Vagina (tissue), 2 donors: ENCODE data around the gene RNASE4. TPM values are rescaled to one million over a fixed set of nuclear protein-coding genes. Genes with fewer than 3 reads are reported as not detected.
"Not testable (repeated sequence)": the region's sequence is repeated elsewhere in the genome, so short reads cannot be mapped to it uniquely, and the experiment has no call there.

Experiments
- DNase-seq, 2 donors: peaks; one replicate each; pipeline ENCODE4 v3.0.0-alpha.2; 2017; ENCODE audit errors: extremely low spot score in 2 of 2
- H3K27ac ChIP-seq: fragments of 200-600 bp; sonication (generic); one replicate; pipeline ENCODE4 v1.5.1; 2019
- H3K27me3 ChIP-seq: fragments of 200-600 bp; sonication (generic); one replicate; pipeline ENCODE4 v1.5.1; 2019
- H3K36me3 ChIP-seq, 2 donors: fragments of 200-600 bp; sonication (generic); one replicate each; pipeline ENCODE4 v1.5.1; 2017 to 2019
- H3K4me1 ChIP-seq: fragments of 200-600 bp; sonication (generic); one replicate; pipeline ENCODE4 v1.5.1; 2019
- H3K4me3 ChIP-seq, 2 donors: fragments of 200-600 bp; sonication (generic); 1 replicate in 1 of 2; 2 replicates in 1 of 2; pipeline ENCODE4 v1.5.1; 2016 to 2019
- H3K9me3 ChIP-seq: fragments of 200-600 bp; sonication (generic); one replicate; pipeline ENCODE4 v1.5.1; 2019
- POLR2A ChIP-seq, 2 donors: fragments of 450-650 bp; IDR thresholded peaks; one replicate each; pipeline ENCODE4 v1.6.1; 2017; ENCODE audit warnings: antibody characterized with exemption in 2 of 2, mild to moderate bottlenecking in 2 of 2, moderate library complexity in 2 of 2
- POLR2AphosphoS5 ChIP-seq, 2 donors: sonication (generic); formaldehyde crosslinking; IDR thresholded peaks; one replicate each; pipeline ENCODE4 v1.9.0; 2017; ENCODE audit warnings: antibody characterized with exemption in 2 of 2, mild to moderate bottlenecking in 2 of 2, low read depth in 1 of 2; ENCODE audit not compliant: insufficient read depth in 1 of 2
- intact Hi-C: fragments of 100-400 bp; cut with DNase I; formaldehyde crosslinking; loops from one replicate; pipeline ENCODE4 v1.15.1; 2023
- total RNA-seq: library from RNA; depleted of rRNA; stranded (reverse); fragments of >200 nt; gene quantifications from one replicate; pipeline ENCODE4 v1.2.3, GENCODE V29; 2016
- TF ChIP-seq, protein P1 (sequence below), 3 experiments: fragments of 450-650 bp in 2 of 3; fragments of 200-600 bp in 1 of 3; sonication (generic) in 1 of 3; IDR thresholded peaks; one replicate each; pipeline ENCODE4 v1.5.1; 2017 to 2019; ENCODE audit warnings: antibody characterized with exemption in 3 of 3, mild to moderate bottlenecking in 2 of 3, moderate library complexity in 2 of 3

The RNASE4 gene
- total RNA-seq, 1 donor from 2014 or later = 132 TPM

GRCh38 chr14:20720741-20721140, 36.4 kb downstream of the RNASE4 start:
- no peaks in the 10 kb centered on the region for H3K27me3 ChIP-seq
- H3K9me3 ChIP-seq = no peaks in the 10 kb centered on the region
- no peaks in the 10 kb centered on the region for H3K36me3 ChIP-seq
- intact Hi-C loops = no loop called here
- H3K4me3 ChIP-seq = no peak overlapping the region
- no peaks in the 10 kb centered on the region for H3K4me1 ChIP-seq
- TF ChIP-seq, protein P1, sequence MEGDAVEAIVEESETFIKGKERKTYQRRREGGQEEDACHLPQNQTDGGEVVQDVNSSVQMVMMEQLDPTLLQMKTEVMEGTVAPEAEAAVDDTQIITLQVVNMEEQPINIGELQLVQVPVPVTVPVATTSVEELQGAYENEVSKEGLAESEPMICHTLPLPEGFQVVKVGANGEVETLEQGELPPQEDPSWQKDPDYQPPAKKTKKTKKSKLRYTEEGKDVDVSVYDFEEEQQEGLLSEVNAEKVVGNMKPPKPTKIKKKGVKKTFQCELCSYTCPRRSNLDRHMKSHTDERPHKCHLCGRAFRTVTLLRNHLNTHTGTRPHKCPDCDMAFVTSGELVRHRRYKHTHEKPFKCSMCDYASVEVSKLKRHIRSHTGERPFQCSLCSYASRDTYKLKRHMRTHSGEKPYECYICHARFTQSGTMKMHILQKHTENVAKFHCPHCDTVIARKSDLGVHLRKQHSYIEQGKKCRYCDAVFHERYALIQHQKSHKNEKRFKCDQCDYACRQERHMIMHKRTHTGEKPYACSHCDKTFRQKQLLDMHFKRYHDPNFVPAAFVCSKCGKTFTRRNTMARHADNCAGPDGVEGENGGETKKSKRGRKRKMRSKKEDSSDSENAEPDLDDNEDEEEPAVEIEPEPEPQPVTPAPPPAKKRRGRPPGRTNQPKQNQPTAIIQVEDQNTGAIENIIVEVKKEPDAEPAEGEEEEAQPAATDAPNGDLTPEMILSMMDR (IDR thresholded peaks at IDR 0.05) = no peak
- TF ChIP-seq POLR2A (IDR thresholded peaks at IDR 0.05) (no peak), POLR2AphosphoS5 (IDR thresholded peaks at IDR 0.05; ENCODE audit: insufficient read depth in 1 of 2, low read depth in 1 of 2) (no peak)
- H3K27ac ChIP-seq = no peak overlapping the region
- no peak for DNase-seq

GRCh38 chr14:20722016-20722415, 37.7 kb downstream of the RNASE4 start:
- TF ChIP-seq, protein P1 (IDR thresholded peaks at IDR 0.05) = no peak
- TF ChIP-seq POLR2AphosphoS5 (IDR thresholded peaks at IDR 0.05; ENCODE audit: insufficient read depth in 1 of 2, low read depth in 1 of 2) = no peak
- TF ChIP-seq POLR2A (IDR thresholded peaks at IDR 0.05) = no peak
- no peaks in the 10 kb centered on the region for H3K4me1 ChIP-seq
- DNase-seq = no peak
- H3K4me3 ChIP-seq = no peak overlapping the region
- intact Hi-C loops = no loop called here
- H3K9me3 ChIP-seq = no peaks in the 10 kb centered on the region
- H3K36me3 ChIP-seq = no peaks in the 10 kb centered on the region
- H3K27ac ChIP-seq = no peak overlapping the region
- H3K27me3 ChIP-seq = no peaks in the 10 kb centered on the region

GRCh38 chr14:20723488-20723887, 39.1 kb downstream of the RNASE4 start:
- Histone ChIP-seq H3K36me3 (no peaks in the 10 kb centered on the region), H3K27ac (no peak overlapping the region), H3K9me3 (no peaks in the 10 kb centered on the region), H3K27me3 (no peaks in the 10 kb centered on the region), H3K4me3 (no peak overlapping the region), H3K4me1 (no peaks in the 10 kb centered on the region)
- no peak for DNase-seq
- intact Hi-C loops = no loop called here
- TF ChIP-seq POLR2A (IDR thresholded peaks at IDR 0.05) (no peak), POLR2AphosphoS5 (IDR thresholded peaks at IDR 0.05; ENCODE audit: insufficient read depth in 1 of 2, low read depth in 1 of 2) (no peak)
- TF ChIP-seq, protein P1 (IDR thresholded peaks at IDR 0.05) = no peak

- H3K36me3 ChIP-seq, H3K4me3 ChIP-seq, H3K27ac ChIP-seq, H3K27me3 ChIP-seq, intact Hi-C loops, DNase-seq, H3K9me3 ChIP-seq, H3K4me1 ChIP-seq: not testable (repeated sequence)
Measured at GRCh38 chr14:20726121-20726520, 41.8 kb downstream of the RNASE4 start.

- Histone ChIP-seq H3K4me3 (no peak overlapping the region), H3K27me3 (no peaks in the 10 kb centered on the region), H3K4me1 (no peaks in the 10 kb centered on the region), H3K9me3 (no peaks in the 10 kb centered on the region), H3K36me3 (no peaks in the 10 kb centered on the region), H3K27ac (no peak overlapping the region)
- TF ChIP-seq POLR2A (IDR thresholded peaks at IDR 0.05) = no peak
- TF ChIP-seq, protein P1 (IDR thresholded peaks at IDR 0.05) = no peak
- TF ChIP-seq POLR2AphosphoS5 (IDR thresholded peaks at IDR 0.05; ENCODE audit: insufficient read depth in 1 of 2, low read depth in 1 of 2) = no peak
- intact Hi-C loops = no loop called here
- no peak for DNase-seq
Measured at GRCh38 chr14:20726531-20726930, 42.2 kb downstream of the RNASE4 start.

DNA sequence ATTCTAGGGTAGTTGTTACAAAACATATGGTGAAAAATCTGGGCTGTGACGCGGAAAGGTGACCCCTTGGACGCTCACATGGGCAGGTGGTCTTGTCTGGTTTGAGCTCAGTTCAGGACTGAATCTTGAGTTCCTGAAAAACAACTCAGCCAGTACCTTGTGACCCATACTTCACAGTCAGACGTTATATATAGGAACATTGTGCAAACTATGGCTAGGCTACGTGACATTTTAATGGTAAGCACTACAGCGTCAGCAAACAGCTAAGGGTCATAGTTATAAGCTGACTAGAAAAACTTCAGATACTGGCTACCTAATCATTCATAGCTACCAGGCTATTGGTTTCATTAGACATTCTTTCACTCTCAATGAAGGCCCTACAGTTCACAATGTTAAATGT, 46.5 kb downstream of the RNASE4 start:
- intact Hi-C loops = no loop called here

More for the DNA sequence above, 46.5 kb downstream of the RNASE4 start:
- Histone ChIP-seq H3K9me3 (no peaks in the 10 kb centered on the region), H3K27ac (no peak overlapping the region), H3K36me3 (no peaks in the 10 kb centered on the region), H3K4me1 (no peaks in the 10 kb centered on the region), H3K27me3 (no peaks in the 10 kb centered on the region), H3K4me3 (no peak overlapping the region)
- TF ChIP-seq, protein P1 (IDR thresholded peaks at IDR 0.05) = no peak
- TF ChIP-seq POLR2A (IDR thresholded peaks at IDR 0.05) (no peak), POLR2AphosphoS5 (IDR thresholded peaks at IDR 0.05; ENCODE audit: insufficient read depth in 1 of 2, low read depth in 1 of 2) (no peak)
- no peak for DNase-seq
